ENCODE measurements around the gene GCSH. TPM values are rescaled to one million over a fixed set of nuclear protein-coding genes. Genes with fewer than 3 reads are reported as not detected.

Gene GCSH
- total RNA-seq, 2 donors from 2014 or later, result 7.6 to 27.5 TPM

- Histone ChIP-seq H3K36me3 (no peaks in the 10 kb centered on the region), H3K4me3 (no peak overlapping the region), H3K27me3 (replicated peaks; ENCODE audit: insufficient read depth) (no peaks in the 10 kb centered on the region), H3K27ac (no peak overlapping the region), H3K4me1 (replicated peaks) (no peaks in the 10 kb centered on the region), H3K9me3 (no peaks in the 10 kb centered on the region)
- no peak for DNase-seq (ENCODE audit: low spot score)
- intact Hi-C loops (cut with DNase I), result loop anchor here (10.0 kb wide), 1 partner anchor 67 kb away; the partner anchor contains the start of genes CENPN and CMC2
- TF ChIP-seq POLR2A (IDR thresholded peaks at IDR 0.05), result no peak
- TF ChIP-seq CTCF (IDR thresholded peaks at IDR 0.05), result no peak
- TF ChIP-seq POLR2AphosphoS5 (IDR thresholded peaks at IDR 0.05), result no peak
- WGBS, result 91% methylated on average over 4 of the region's 4 CpGs
These were observed 24.4 kb downstream of the GCSH start for GRCh38 chr16:81071805-81072204.

GRCh38 chr16:81070979-81071378 lies 25.2 kb downstream of the GCSH start:
- Histone ChIP-seq H3K27ac (no peak overlapping the region), H3K4me1 (replicated peaks) (no peaks in the 10 kb centered on the region), H3K9me3 (no peaks in the 10 kb centered on the region), H3K27me3 (replicated peaks; ENCODE audit: insufficient read depth) (no peaks in the 10 kb centered on the region), H3K4me3 (no peak overlapping the region), H3K36me3 (no peaks in the 10 kb centered on the region)
- TF ChIP-seq CTCF (IDR thresholded peaks at IDR 0.05) (no peak), POLR2A (IDR thresholded peaks at IDR 0.05) (no peak), POLR2AphosphoS5 (IDR thresholded peaks at IDR 0.05) (no peak)
- DNase-seq (ENCODE audit: low spot score), result no peak
- intact Hi-C loops (cut with DNase I), result loop anchor here (10.0 kb wide), 1 partner anchor 66 kb away; the partner anchor contains the start of genes CENPN and CMC2
- 90% methylated on average over 7 of the region's 8 CpGs for WGBS

GRCh38 chr16:81069063-81069462 lies 27.1 kb downstream of the GCSH start:
- Histone ChIP-seq H3K4me3 (no peak overlapping the region), H3K4me1 (replicated peaks) (no peaks in the 10 kb centered on the region), H3K36me3 (no peaks in the 10 kb centered on the region), H3K27me3 (replicated peaks; ENCODE audit: insufficient read depth) (no peaks in the 10 kb centered on the region), H3K9me3 (no peaks in the 10 kb centered on the region), H3K27ac (no peak overlapping the region)
- 93% methylated on average over 4 of the region's 4 CpGs for WGBS
- intact Hi-C loops (cut with DNase I), result no loop called here
- no peak for DNase-seq (ENCODE audit: low spot score)
- TF ChIP-seq POLR2A (IDR thresholded peaks at IDR 0.05), result no peak
- no peak for TF ChIP-seq POLR2AphosphoS5 (IDR thresholded peaks at IDR 0.05)
- no peak for TF ChIP-seq CTCF (IDR thresholded peaks at IDR 0.05)

- 15% methylated on average over 1 of the region's 1 CpG for WGBS
- Histone ChIP-seq H3K27ac (peak overlapping the region; percentile 13 to 59), H3K27me3 (replicated peaks; ENCODE audit: insufficient read depth) (no peaks in the 10 kb centered on the region), H3K4me1 (replicated peaks) (no peaks in the 10 kb centered on the region), H3K36me3 (no peaks in the 10 kb centered on the region), H3K4me3 (no peak overlapping the region), H3K9me3 (no peaks in the 10 kb centered on the region)
- no peak for DNase-seq (ENCODE audit: low spot score)
- TF ChIP-seq POLR2AphosphoS5 (IDR thresholded peaks at IDR 0.05) (peak; percentile 81), CTCF (IDR thresholded peaks at IDR 0.05) (no peak)
- intact Hi-C loops (cut with DNase I), result no loop called here
These were observed 29.0 kb downstream of the GCSH start for GRCh38 chr16:81067166-81067565.

- intact Hi-C loops (cut with DNase I), result no loop called here
- H3K36me3 ChIP-seq, result no peaks in the 10 kb centered on the region
These were observed 29.5 kb downstream of the GCSH start for GRCh38 chr16:81066681-81067080.

More at GRCh38 chr16:81066681-81067080, 29.5 kb downstream of the GCSH start:
- no peaks in the 10 kb centered on the region for H3K4me1 ChIP-seq (replicated peaks)
- TF ChIP-seq CTCF (IDR thresholded peaks at IDR 0.05), result no peak
- no peak overlapping the region for H3K4me3 ChIP-seq
- no peak for DNase-seq (ENCODE audit: low spot score)
- H3K27me3 ChIP-seq (replicated peaks; ENCODE audit: insufficient read depth), result no peaks in the 10 kb centered on the region
- H3K9me3 ChIP-seq, result no peaks in the 10 kb centered on the region
- 45% methylated on average over 4 of the region's 4 CpGs for WGBS
- peak overlapping the region; percentile 13 to 59 for H3K27ac ChIP-seq
